Measurements from ENCODE around the gene VSTM5.

VSTM5 gene

GRCh38 chr11:93773601-93774200, 76.7 kb downstream of the VSTM5 start:
- no peaks in the 10 kb centered on the region for H3K4me1 ChIP-seq (ENCODE audit: control insufficient read depth, insufficient read depth, low read length, poor library complexity, severe bottlenecking)
- no peak overlapping the region for H3K4me3 ChIP-seq (ENCODE audit: insufficient read depth, low read depth, low read length, poor library complexity, severe bottlenecking)
- H3K9me3 ChIP-seq (ENCODE audit: control insufficient read depth, low read length) = no peaks in the 10 kb centered on the region
- H3K36me3 ChIP-seq (ENCODE audit: control insufficient read depth, insufficient read depth, low read length) = no peaks in the 10 kb centered on the region
- no peak for DNase-seq
- H3K27me3 ChIP-seq (replicated peaks; ENCODE audit: control insufficient read depth, insufficient read depth, low read length, poor library complexity, severe bottlenecking) = no peaks in the 10 kb centered on the region
- no peak overlapping the region for H3K27ac ChIP-seq (ENCODE audit: insufficient read depth, low read length, poor library complexity, severe bottlenecking)

- Histone ChIP-seq H3K27ac (ENCODE audit: insufficient read depth, low read length, poor library complexity, severe bottlenecking) (no peak overlapping the region), H3K4me3 (ENCODE audit: insufficient read depth, low read depth, low read length, poor library complexity, severe bottlenecking) (no peak overlapping the region), H3K9me3 (ENCODE audit: control insufficient read depth, low read length) (no peaks in the 10 kb centered on the region), H3K36me3 (ENCODE audit: control insufficient read depth, insufficient read depth, low read length) (no peaks in the 10 kb centered on the region), H3K27me3 (replicated peaks; ENCODE audit: control insufficient read depth, insufficient read depth, low read length, poor library complexity, severe bottlenecking) (no peaks in the 10 kb centered on the region), H3K4me1 (ENCODE audit: control insufficient read depth, insufficient read depth, low read length, poor library complexity, severe bottlenecking) (no peaks in the 10 kb centered on the region)
- DNase-seq = no peak
Measured at GRCh38 chr11:93773045-93773477, 77.4 kb downstream of the VSTM5 start.

GRCh38 chr11:93772123-93772522, 78.3 kb downstream of the VSTM5 start:
- no peak for DNase-seq
- Histone ChIP-seq H3K9me3 (ENCODE audit: control insufficient read depth, low read length) (no peaks in the 10 kb centered on the region), H3K4me1 (ENCODE audit: control insufficient read depth, insufficient read depth, low read length, poor library complexity, severe bottlenecking) (no peaks in the 10 kb centered on the region), H3K4me3 (ENCODE audit: insufficient read depth, low read depth, low read length, poor library complexity, severe bottlenecking) (no peak overlapping the region), H3K27me3 (replicated peaks; ENCODE audit: control insufficient read depth, insufficient read depth, low read length, poor library complexity, severe bottlenecking) (no peaks in the 10 kb centered on the region), H3K27ac (ENCODE audit: insufficient read depth, low read length, poor library complexity, severe bottlenecking) (no peak overlapping the region), H3K36me3 (ENCODE audit: control insufficient read depth, insufficient read depth, low read length) (no peaks in the 10 kb centered on the region)

GRCh38 chr11:93770160-93770559, 80.3 kb downstream of the VSTM5 start:
- Histone ChIP-seq H3K27ac (ENCODE audit: insufficient read depth, low read length, poor library complexity, severe bottlenecking) (no peak overlapping the region), H3K4me1 (ENCODE audit: control insufficient read depth, insufficient read depth, low read length, poor library complexity, severe bottlenecking) (no peaks in the 10 kb centered on the region), H3K27me3 (replicated peaks; ENCODE audit: control insufficient read depth, insufficient read depth, low read length, poor library complexity, severe bottlenecking) (no peaks in the 10 kb centered on the region), H3K9me3 (ENCODE audit: control insufficient read depth, low read length) (no peaks in the 10 kb centered on the region), H3K4me3 (ENCODE audit: insufficient read depth, low read depth, low read length, poor library complexity, severe bottlenecking) (no peak overlapping the region), H3K36me3 (ENCODE audit: control insufficient read depth, insufficient read depth, low read length) (no peaks in the 10 kb centered on the region)
- no peak for DNase-seq
